Hepatocyte (in vitro differentiated cells): Measurements from ENCODE around the gene P2RY12. TPM values are rescaled to one million over a fixed set of nuclear protein-coding genes. Genes with fewer than 3 reads are reported as not detected.

Experiments used
- DNase-seq: peaks from one replicate; pipeline ENCODE4 v3.0.0-alpha.2; 2016; ENCODE audit warnings: low spot score
- H2AFZ ChIP-seq: fragments of 200-600 bp; sonication (generic); 2 replicates; pipeline ENCODE4 v1.6.0; 2016; ENCODE audit warnings: antibody characterized with exemption, mild to moderate bottlenecking
- H3K27ac ChIP-seq: fragments of 200-600 bp; sonication (generic); 2 replicates; pipeline ENCODE4 v1.5.1; 2016; ENCODE audit warnings: mild to moderate bottlenecking
- H3K27me3 ChIP-seq: fragments of 200-600 bp; sonication (generic); 2 replicates; pipeline ENCODE4 v1.6.1; 2016
- H3K36me3 ChIP-seq: fragments of 200-600 bp; sonication (generic); replicated peaks from 2 replicates; pipeline ENCODE4 v1.5.1; 2016; ENCODE audit warnings: low read depth; ENCODE audit not compliant: insufficient read depth
- H3K4me1 ChIP-seq: fragments of 200-600 bp; sonication (generic); 2 replicates; pipeline ENCODE4 v1.5.1; 2016; ENCODE audit warnings: mild to moderate bottlenecking, moderate library complexity; ENCODE audit not compliant: insufficient read depth
- H3K4me2 ChIP-seq: fragments of 200-600 bp; sonication (generic); 2 replicates; pipeline ENCODE4 v1.6.0; 2016
- H3K4me3 ChIP-seq: fragments of 200-600 bp; sonication (generic); 2 replicates; pipeline ENCODE4 v1.5.1; 2016; ENCODE audit warnings: mild to moderate bottlenecking
- H3K79me2 ChIP-seq: fragments of 200-600 bp; sonication (generic); 2 replicates; pipeline ENCODE4 v1.6.0; 2017; ENCODE audit warnings: mild to moderate bottlenecking
- H3K9me2 ChIP-seq: fragments of 200-600 bp; sonication (generic); replicated peaks from 2 replicates; pipeline ENCODE4 v1.6.0; 2017; ENCODE audit warnings: mild to moderate bottlenecking; ENCODE audit not compliant: insufficient read depth
- H3K9me3 ChIP-seq: fragments of 200-600 bp; sonication (generic); 2 replicates; pipeline ENCODE4 v1.5.1; 2016; ENCODE audit warnings: low read depth, mild to moderate bottlenecking
- H4K20me1 ChIP-seq: fragments of 200-600 bp; sonication (generic); 2 replicates; pipeline ENCODE4 v1.6.0; 2016; ENCODE audit warnings: mild to moderate bottlenecking; ENCODE audit not compliant: insufficient read depth, poor library complexity, severe bottlenecking
- EZH2 ChIP-seq: fragments of 200-600 bp; sonication (generic); IDR thresholded peaks from 2 replicates; pipeline ENCODE4 v1.6.1; 2016; ENCODE audit warnings: antibody characterized with exemption, mild to moderate bottlenecking, borderline replicate concordance
- EZH2phosphoT487 ChIP-seq: fragments of 200-600 bp; sonication (generic); IDR thresholded peaks from one replicate; pipeline ENCODE4 v1.6.1; 2018; ENCODE audit warnings: antibody characterized with exemption, mild to moderate bottlenecking, low read depth, moderate library complexity; ENCODE audit not compliant: unreplicated experiment, severe bottlenecking
- WGBS: methylation state at CpG from one replicate; pipeline ENCODE4 v1.1.6; 2016; ENCODE audit warnings: low lambda C conversion rate; ENCODE audit errors: missing lambda C conversion rate; 5-methylcytosine and 5-hydroxymethylcytosine counted together
- polyA plus RNA-seq: library from polyadenylated mRNA; unstranded; fragments of >200 nt; fragmentation: Nextera tagmentation; extraction: Ambion mirVana; gene quantifications from 2 replicates; pipeline ENCODE4 v1.2.1, GENCODE V29; 2016
- total RNA-seq: library from RNA; depleted of rRNA; stranded (reverse); fragments of >200 nt; gene quantifications from 2 replicates; pipeline ENCODE4 v1.2.3, GENCODE V29; 2014
- TF ChIP-seq, protein P1 (sequence below): fragments of 200-600 bp; sonication (generic); IDR thresholded peaks from 2 replicates; pipeline ENCODE4 v1.5.1; 2016; ENCODE audit warnings: antibody characterized with exemption, mild to moderate bottlenecking; ENCODE audit not compliant: poor library complexity

The P2RY12 gene
- total and polyA plus RNA-seq, 2 experiments from 2014 or later, result 0.07 TPM; not detected in 1

DNA sequence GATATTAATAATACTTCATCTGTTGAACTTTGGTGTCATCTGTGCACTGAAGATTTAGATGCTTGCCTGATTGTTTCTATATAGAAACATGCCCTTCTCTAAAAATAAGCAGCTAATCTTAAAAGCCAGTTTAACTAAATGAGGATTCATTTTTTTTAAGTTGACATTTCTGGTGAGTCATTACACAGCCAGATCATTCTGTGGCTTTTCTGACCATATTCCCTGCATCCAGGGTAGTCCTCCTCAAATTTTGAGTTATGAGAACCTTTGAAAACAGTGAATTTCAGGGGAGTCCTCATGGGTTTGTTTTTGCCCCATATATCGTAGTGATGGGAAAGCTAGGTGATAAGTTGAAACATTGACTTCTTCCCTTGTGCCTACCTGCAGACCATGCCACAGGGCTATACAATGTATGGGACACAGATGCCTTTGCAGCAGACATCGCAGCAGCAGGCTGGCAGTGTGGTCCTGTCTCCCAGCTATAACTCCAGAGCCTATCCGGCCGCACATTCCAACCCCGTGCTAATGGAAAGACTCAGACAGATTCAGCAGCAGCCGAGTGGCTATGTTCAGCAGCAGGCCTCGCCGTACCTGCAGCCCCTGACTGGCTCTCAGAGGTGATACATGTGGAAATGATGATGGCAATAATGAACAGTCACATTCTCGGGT, 26.5 kb upstream of the P2RY12 start:
- Histone ChIP-seq H3K27me3 (no peaks in the 10 kb centered on the region), H3K4me3 (no peak overlapping the region), H3K9me2 (no peaks in the 10 kb centered on the region), H3K4me2 (no peak overlapping the region), H3K4me1 (no peaks in the 10 kb centered on the region), H3K9me3 (no peaks in the 10 kb centered on the region), H3K36me3 (no peaks in the 10 kb centered on the region), H4K20me1 (no peaks in the 10 kb centered on the region), H3K79me2 (no peaks in the 10 kb centered on the region), H2AFZ (no peak overlapping the region), H3K27ac (no peak overlapping the region)
- no peak for DNase-seq
- no peak for TF ChIP-seq EZH2
- TF ChIP-seq, protein P1, sequence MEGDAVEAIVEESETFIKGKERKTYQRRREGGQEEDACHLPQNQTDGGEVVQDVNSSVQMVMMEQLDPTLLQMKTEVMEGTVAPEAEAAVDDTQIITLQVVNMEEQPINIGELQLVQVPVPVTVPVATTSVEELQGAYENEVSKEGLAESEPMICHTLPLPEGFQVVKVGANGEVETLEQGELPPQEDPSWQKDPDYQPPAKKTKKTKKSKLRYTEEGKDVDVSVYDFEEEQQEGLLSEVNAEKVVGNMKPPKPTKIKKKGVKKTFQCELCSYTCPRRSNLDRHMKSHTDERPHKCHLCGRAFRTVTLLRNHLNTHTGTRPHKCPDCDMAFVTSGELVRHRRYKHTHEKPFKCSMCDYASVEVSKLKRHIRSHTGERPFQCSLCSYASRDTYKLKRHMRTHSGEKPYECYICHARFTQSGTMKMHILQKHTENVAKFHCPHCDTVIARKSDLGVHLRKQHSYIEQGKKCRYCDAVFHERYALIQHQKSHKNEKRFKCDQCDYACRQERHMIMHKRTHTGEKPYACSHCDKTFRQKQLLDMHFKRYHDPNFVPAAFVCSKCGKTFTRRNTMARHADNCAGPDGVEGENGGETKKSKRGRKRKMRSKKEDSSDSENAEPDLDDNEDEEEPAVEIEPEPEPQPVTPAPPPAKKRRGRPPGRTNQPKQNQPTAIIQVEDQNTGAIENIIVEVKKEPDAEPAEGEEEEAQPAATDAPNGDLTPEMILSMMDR, result no peak
- no peak for TF ChIP-seq EZH2phosphoT487
- WGBS, result 60% methylated on average over 9 of the region's 9 CpGs

DNA sequence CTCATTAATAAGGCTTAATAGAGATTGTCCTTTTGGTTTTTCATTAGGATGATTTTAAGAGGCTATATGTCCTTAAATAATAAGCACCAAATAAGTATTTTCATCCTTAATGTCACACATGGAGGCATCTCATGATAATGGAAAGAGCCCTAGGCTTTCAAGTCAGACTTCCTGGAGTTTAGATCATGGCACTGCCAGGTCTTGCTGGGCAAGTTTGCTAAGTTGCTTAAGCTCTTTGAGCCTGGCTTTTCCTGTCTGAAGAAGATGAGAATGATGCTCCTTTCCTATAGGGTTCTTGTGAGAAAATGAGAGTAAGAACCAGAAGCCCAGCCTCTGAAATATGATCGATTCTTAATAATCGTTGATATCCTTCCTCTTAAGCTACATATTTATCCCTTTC, 23.4 kb upstream of the P2RY12 start:
- no peak overlapping the region for H3K4me2 ChIP-seq
- no peaks in the 10 kb centered on the region for H3K9me3 ChIP-seq
- WGBS, result 100% methylated on average over 2 of the region's 2 CpGs
- H3K27me3 ChIP-seq, result no peaks in the 10 kb centered on the region
- no peak overlapping the region for H3K4me3 ChIP-seq
- H3K79me2 ChIP-seq, result no peaks in the 10 kb centered on the region
- H3K9me2 ChIP-seq, result no peaks in the 10 kb centered on the region
- no peak overlapping the region for H3K27ac ChIP-seq
- DNase-seq, result no peak
- H3K4me1 ChIP-seq, result no peaks in the 10 kb centered on the region
- H4K20me1 ChIP-seq, result no peaks in the 10 kb centered on the region
- no peak overlapping the region for H2AFZ ChIP-seq
- no peaks in the 10 kb centered on the region for H3K36me3 ChIP-seq
- TF ChIP-seq EZH2 (no peak), EZH2phosphoT487 (no peak)
- TF ChIP-seq, protein P1, result no peak

DNA sequence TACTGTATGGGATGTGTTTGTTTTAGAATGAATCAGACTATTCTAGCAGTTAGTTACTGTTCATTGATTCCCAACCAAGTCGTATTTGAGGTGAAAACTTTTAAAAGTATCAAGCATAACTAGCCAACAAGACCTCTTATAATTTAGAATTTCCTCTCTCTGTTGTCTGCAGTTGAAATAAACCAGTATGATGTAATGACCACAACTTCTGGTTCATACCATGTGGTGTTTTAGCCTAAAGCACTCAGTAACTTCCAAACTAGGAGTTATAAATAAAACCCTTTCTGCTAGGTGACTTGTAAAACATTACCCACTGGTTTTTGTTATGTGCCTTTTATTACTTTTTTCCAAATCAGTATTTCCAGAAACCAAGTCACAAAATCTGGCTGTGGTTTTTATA, 19.8 kb upstream of the P2RY12 start:
- H3K9me3 ChIP-seq, result no peaks in the 10 kb centered on the region
- no peaks in the 10 kb centered on the region for H3K79me2 ChIP-seq
- no peak overlapping the region for H2AFZ ChIP-seq
- DNase-seq, result no peak
- H3K27me3 ChIP-seq, result no peaks in the 10 kb centered on the region
- H3K4me2 ChIP-seq, result no peak overlapping the region
- WGBS, result 35% methylated on average over 1 of the region's 1 CpG
- H3K4me3 ChIP-seq, result no peak overlapping the region
- no peaks in the 10 kb centered on the region for H4K20me1 ChIP-seq
- TF ChIP-seq EZH2phosphoT487 (no peak), EZH2 (no peak)
- TF ChIP-seq, protein P1, result no peak
- H3K9me2 ChIP-seq, result no peaks in the 10 kb centered on the region
- H3K27ac ChIP-seq, result no peak overlapping the region
- H3K4me1 ChIP-seq, result no peaks in the 10 kb centered on the region
- H3K36me3 ChIP-seq, result no peaks in the 10 kb centered on the region
